ENCODE data around the gene CYSTM1. TPM values are rescaled to one million over a fixed set of nuclear protein-coding genes. Genes with fewer than 3 reads are reported as not detected.

Gene CYSTM1
- polyA plus RNA-seq, 1 donor from 2014 or later = 6.6 TPM

DNA sequence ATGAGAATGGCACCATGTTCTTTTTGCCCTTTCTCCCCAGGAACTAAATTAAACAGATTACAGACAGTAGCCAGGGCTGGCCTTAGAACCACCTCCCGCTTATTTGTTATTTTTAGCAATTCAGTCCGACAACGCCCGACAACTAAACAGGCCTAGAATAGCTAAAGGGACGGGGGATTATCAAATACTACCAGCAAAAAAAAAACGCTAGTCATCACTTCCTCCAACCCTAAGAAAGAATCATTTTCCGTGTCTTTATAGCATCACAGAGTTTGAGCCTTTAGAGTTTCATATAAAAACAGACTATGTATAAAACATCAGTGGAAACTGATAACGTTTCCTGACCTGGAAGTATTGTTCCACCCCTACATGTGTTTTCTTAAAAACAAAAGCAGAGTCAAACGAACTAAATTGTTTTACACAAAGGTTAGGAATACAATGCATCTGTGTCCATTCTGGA lies 92.6 kb downstream of the CYSTM1 start:
- H3K27me3 ChIP-seq (ENCODE audit: insufficient read depth, low read depth, low read length) = no peaks in the 10 kb centered on the region
- TF ChIP-seq RAD21 (conservative IDR thresholded peaks at IDR 0.05) (no peak), POLR2AphosphoS5 (IDR thresholded peaks at IDR 0.05) (no peak), SMC3 (conservative IDR thresholded peaks at IDR 0.05; ENCODE audit: poor library complexity) (no peak), EP300 (conservative IDR thresholded peaks at IDR 0.05; ENCODE audit: poor library complexity, severe bottlenecking) (no peak), EZH2 (IDR thresholded peaks at IDR 0.05; ENCODE audit: borderline replicate concordance, insufficient read depth, low read length, poor library complexity, severe bottlenecking) (no peak), MXI1 (conservative IDR thresholded peaks at IDR 0.05; ENCODE audit: poor library complexity, severe bottlenecking) (no peak), TAF1 (IDR thresholded peaks at IDR 0.05; ENCODE audit: low read depth) (no peak)
- TF ChIP-seq, protein P1, sequence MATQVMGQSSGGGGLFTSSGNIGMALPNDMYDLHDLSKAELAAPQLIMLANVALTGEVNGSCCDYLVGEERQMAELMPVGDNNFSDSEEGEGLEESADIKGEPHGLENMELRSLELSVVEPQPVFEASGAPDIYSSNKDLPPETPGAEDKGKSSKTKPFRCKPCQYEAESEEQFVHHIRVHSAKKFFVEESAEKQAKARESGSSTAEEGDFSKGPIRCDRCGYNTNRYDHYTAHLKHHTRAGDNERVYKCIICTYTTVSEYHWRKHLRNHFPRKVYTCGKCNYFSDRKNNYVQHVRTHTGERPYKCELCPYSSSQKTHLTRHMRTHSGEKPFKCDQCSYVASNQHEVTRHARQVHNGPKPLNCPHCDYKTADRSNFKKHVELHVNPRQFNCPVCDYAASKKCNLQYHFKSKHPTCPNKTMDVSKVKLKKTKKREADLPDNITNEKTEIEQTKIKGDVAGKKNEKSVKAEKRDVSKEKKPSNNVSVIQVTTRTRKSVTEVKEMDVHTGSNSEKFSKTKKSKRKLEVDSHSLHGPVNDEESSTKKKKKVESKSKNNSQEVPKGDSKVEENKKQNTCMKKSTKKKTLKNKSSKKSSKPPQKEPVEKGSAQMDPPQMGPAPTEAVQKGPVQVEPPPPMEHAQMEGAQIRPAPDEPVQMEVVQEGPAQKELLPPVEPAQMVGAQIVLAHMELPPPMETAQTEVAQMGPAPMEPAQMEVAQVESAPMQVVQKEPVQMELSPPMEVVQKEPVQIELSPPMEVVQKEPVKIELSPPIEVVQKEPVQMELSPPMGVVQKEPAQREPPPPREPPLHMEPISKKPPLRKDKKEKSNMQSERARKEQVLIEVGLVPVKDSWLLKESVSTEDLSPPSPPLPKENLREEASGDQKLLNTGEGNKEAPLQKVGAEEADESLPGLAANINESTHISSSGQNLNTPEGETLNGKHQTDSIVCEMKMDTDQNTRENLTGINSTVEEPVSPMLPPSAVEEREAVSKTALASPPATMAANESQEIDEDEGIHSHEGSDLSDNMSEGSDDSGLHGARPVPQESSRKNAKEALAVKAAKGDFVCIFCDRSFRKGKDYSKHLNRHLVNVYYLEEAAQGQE (IDR thresholded peaks at IDR 0.05; ENCODE audit: borderline replicate concordance) = no peak
- TF ChIP-seq, protein P2, sequence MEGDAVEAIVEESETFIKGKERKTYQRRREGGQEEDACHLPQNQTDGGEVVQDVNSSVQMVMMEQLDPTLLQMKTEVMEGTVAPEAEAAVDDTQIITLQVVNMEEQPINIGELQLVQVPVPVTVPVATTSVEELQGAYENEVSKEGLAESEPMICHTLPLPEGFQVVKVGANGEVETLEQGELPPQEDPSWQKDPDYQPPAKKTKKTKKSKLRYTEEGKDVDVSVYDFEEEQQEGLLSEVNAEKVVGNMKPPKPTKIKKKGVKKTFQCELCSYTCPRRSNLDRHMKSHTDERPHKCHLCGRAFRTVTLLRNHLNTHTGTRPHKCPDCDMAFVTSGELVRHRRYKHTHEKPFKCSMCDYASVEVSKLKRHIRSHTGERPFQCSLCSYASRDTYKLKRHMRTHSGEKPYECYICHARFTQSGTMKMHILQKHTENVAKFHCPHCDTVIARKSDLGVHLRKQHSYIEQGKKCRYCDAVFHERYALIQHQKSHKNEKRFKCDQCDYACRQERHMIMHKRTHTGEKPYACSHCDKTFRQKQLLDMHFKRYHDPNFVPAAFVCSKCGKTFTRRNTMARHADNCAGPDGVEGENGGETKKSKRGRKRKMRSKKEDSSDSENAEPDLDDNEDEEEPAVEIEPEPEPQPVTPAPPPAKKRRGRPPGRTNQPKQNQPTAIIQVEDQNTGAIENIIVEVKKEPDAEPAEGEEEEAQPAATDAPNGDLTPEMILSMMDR (IDR thresholded peaks at IDR 0.05; ENCODE audit: poor library complexity, severe bottlenecking) = no peak
- H3K79me2 ChIP-seq (replicated peaks; ENCODE audit: insufficient read depth, low read length) = peaks cover 6% of the 10 kb centered on the region
- H3K9ac ChIP-seq (ENCODE audit: low read length) = no peak overlapping the region
- no peak overlapping the region for H3K4me2 ChIP-seq (ENCODE audit: low read length)
- no peaks in the 10 kb centered on the region for H3K9me2 ChIP-seq (ENCODE audit: insufficient read depth, low read length)
- no peaks in the 10 kb centered on the region for H4K20me1 ChIP-seq (ENCODE audit: insufficient read depth)
- H2AFZ ChIP-seq (ENCODE audit: low read depth, low read length) = no peak overlapping the region
- no peaks in the 10 kb centered on the region for H3K9me3 ChIP-seq (ENCODE audit: low read length)
- H3K4me3 ChIP-seq (ENCODE audit: low read length) = no peak overlapping the region
- no peaks in the 10 kb centered on the region for H3K36me3 ChIP-seq (ENCODE audit: insufficient read depth, low read length)
- no peak overlapping the region for H3K27ac ChIP-seq (ENCODE audit: low read length)
- H3F3A ChIP-seq (ENCODE audit: insufficient read depth, low read length, poor library complexity, severe bottlenecking) = no peaks in the 10 kb centered on the region

DNA sequence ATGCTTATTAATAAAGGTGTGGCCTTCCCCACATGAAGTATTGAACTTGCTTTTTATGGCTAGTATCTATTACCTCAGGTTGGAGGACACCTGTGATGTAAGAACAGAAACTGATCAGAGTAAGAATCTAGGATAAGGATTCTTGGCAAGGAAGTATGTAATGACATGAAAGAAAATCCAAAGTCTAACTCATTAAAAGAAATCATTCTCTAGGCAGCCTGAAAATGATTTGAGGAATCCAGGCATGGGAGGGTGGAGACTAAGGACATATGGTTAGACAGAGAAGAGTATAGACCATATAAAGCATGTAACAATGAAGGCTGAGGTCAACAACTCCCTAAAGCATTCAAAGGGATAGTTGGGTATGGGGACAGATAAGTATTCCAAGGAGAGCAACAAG lies 95.0 kb downstream of the CYSTM1 start:
- Histone ChIP-seq H3K9me2 (ENCODE audit: insufficient read depth, low read length) (no peaks in the 10 kb centered on the region), H3K79me2 (replicated peaks; ENCODE audit: insufficient read depth, low read length) (peaks cover 4% of the 10 kb centered on the region), H3K4me3 (ENCODE audit: low read length) (no peak overlapping the region), H3K27me3 (ENCODE audit: insufficient read depth, low read depth, low read length) (no peaks in the 10 kb centered on the region), H3K36me3 (ENCODE audit: insufficient read depth, low read length) (no peaks in the 10 kb centered on the region), H3K9ac (ENCODE audit: low read length) (no peak overlapping the region), H2AFZ (ENCODE audit: low read depth, low read length) (no peak overlapping the region), H3K9me3 (ENCODE audit: low read length) (no peaks in the 10 kb centered on the region), H3F3A (ENCODE audit: insufficient read depth, low read length, poor library complexity, severe bottlenecking) (no peaks in the 10 kb centered on the region), H3K27ac (ENCODE audit: low read length) (no peak overlapping the region), H4K20me1 (ENCODE audit: insufficient read depth) (no peaks in the 10 kb centered on the region), H3K4me2 (ENCODE audit: low read length) (no peak overlapping the region)
- TF ChIP-seq EZH2 (IDR thresholded peaks at IDR 0.05; ENCODE audit: borderline replicate concordance, insufficient read depth, low read length, poor library complexity, severe bottlenecking) (no peak), POLR2AphosphoS5 (IDR thresholded peaks at IDR 0.05) (no peak), EP300 (conservative IDR thresholded peaks at IDR 0.05; ENCODE audit: poor library complexity, severe bottlenecking) (no peak), TAF1 (IDR thresholded peaks at IDR 0.05; ENCODE audit: low read depth) (no peak), SMC3 (conservative IDR thresholded peaks at IDR 0.05; ENCODE audit: poor library complexity) (no peak), MXI1 (conservative IDR thresholded peaks at IDR 0.05; ENCODE audit: poor library complexity, severe bottlenecking) (no peak), RAD21 (conservative IDR thresholded peaks at IDR 0.05) (no peak)
- TF ChIP-seq, protein P2 (IDR thresholded peaks at IDR 0.05; ENCODE audit: poor library complexity, severe bottlenecking) = no peak
- TF ChIP-seq, protein P1 (IDR thresholded peaks at IDR 0.05; ENCODE audit: borderline replicate concordance) = no peak

All from neural cell (in vitro differentiated cells).